ENCODE data around the gene MAPKAPK3.

DNA sequence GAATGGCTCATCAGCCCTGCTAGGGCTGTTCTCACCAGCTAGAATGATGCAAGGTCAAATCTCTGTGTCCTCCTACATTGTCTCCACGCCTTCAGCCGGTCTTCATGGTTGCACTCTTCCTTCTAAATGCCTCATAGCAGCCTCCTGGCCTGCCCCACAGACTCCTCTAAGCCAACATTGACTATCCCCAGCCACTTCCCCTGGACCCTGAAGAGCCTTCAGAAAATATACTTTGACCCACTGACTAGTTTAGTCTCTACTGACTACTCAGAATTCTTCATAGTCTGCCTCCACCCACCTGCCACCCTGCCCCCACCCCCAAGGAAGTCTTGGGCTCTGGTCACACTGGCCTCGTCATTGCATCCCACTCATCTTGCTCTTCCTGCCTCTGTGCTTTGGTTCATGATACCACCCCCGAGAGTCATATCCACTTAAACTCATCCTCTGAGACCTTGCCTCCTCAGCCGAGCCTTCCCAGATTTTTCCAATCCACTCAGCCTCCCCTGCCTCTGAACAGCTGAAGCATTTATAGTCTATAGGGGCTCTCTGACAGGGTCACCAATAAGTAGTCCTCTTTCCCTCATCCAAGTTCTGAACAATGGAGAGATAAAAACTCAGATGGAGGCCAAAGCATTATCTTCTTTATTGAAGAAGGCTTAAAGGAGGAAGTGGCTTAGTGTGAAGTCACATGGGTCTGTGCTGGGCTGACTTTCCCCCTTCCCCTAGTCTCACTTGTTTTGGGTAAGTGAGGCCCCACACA is 48.3 kb downstream of the MAPKAPK3 start:
- no peak for TF ChIP-seq RARB (CRISPR knock-in tag; IDR thresholded peaks at IDR 0.05)
- no peak for TF ChIP-seq ESRRG (CRISPR knock-in tag; IDR thresholded peaks at IDR 0.05)
- no peak for TF ChIP-seq ZNF565 (CRISPR knock-in tag; conservative IDR thresholded peaks at IDR 0.05; ENCODE audit: low read depth)
- no peak for TF ChIP-seq ZFP30 (CRISPR knock-in tag; IDR thresholded peaks at IDR 0.05)
- no peak for TF ChIP-seq ZFP3 (CRISPR knock-in tag; IDR thresholded peaks at IDR 0.05)
- TF ChIP-seq, protein P1, sequence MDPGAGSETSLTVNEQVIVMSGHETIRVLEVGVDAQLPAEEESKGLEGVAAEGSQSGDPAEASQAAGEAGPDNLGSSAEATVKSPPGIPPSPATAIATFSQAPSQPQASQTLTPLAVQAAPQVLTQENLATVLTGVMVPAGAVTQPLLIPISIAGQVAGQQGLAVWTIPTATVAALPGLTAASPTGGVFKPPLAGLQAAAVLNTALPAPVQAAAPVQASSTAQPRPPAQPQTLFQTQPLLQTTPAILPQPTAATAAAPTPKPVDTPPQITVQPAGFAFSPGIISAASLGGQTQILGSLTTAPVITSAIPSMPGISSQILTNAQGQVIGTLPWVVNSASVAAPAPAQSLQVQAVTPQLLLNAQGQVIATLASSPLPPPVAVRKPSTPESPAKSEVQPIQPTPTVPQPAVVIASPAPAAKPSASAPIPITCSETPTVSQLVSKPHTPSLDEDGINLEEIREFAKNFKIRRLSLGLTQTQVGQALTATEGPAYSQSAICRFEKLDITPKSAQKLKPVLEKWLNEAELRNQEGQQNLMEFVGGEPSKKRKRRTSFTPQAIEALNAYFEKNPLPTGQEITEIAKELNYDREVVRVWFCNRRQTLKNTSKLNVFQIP (CRISPR knock-in tag; IDR thresholded peaks at IDR 0.05; ENCODE audit: borderline replicate concordance, low read depth) = no peak
